ENCODE results near the gene CLDN6.
A peak's percentile ranks its signal among the peaks of the same experiment; 100 is the strongest.

Gene CLDN6

GRCh38 chr16:3062553-3062952, 44.6 kb upstream of the CLDN6 start:
- no peaks in the 10 kb centered on the region for H3K27me3 ChIP-seq (replicated peaks; ENCODE audit: control insufficient read depth, insufficient read depth, low read length)
- no peak for TF ChIP-seq CTCF (IDR thresholded peaks at IDR 0.05; ENCODE audit: insufficient read depth, low read length, poor library complexity, severe bottlenecking)
- H3K4me3 ChIP-seq (replicated peaks; ENCODE audit: low read depth, low read length) = no peak overlapping the region
- no peaks in the 10 kb centered on the region for H3K36me3 ChIP-seq (ENCODE audit: control insufficient read depth, insufficient read depth, low read length)
- DNase-seq (ENCODE audit: extremely low read depth, insufficient read length) = no peak

GRCh38 chr16:3060339-3061127, 42.5 kb upstream of the CLDN6 start:
- Histone ChIP-seq H3K36me3 (ENCODE audit: control insufficient read depth, insufficient read depth, low read length) (no peaks in the 10 kb centered on the region; the same call in 1 of the 2 replicates), H3K4me3 (replicated peaks; ENCODE audit: low read depth, low read length) (no peak overlapping the region), H3K27me3 (replicated peaks; ENCODE audit: control insufficient read depth, insufficient read depth, low read length) (no peaks in the 10 kb centered on the region)
- DNase-seq (ENCODE audit: extremely low read depth, insufficient read length) = no peak
- TF ChIP-seq CTCF (IDR thresholded peaks at IDR 0.05; ENCODE audit: insufficient read depth, low read length, poor library complexity, severe bottlenecking) = no peak

GRCh38 chr16:3059723-3060242, 41.8 kb upstream of the CLDN6 start:
- no peak for TF ChIP-seq CTCF (IDR thresholded peaks at IDR 0.05; ENCODE audit: insufficient read depth, low read length, poor library complexity, severe bottlenecking)
- Histone ChIP-seq H3K36me3 (ENCODE audit: control insufficient read depth, insufficient read depth, low read length) (no peaks in the 10 kb centered on the region; the same call in 1 of the 2 replicates), H3K27me3 (replicated peaks; ENCODE audit: control insufficient read depth, insufficient read depth, low read length) (no peaks in the 10 kb centered on the region), H3K4me3 (replicated peaks; ENCODE audit: low read depth, low read length) (peak overlapping the region; percentile 98)
- DNase-seq (ENCODE audit: extremely low read depth, insufficient read length) = no peak

DNA sequence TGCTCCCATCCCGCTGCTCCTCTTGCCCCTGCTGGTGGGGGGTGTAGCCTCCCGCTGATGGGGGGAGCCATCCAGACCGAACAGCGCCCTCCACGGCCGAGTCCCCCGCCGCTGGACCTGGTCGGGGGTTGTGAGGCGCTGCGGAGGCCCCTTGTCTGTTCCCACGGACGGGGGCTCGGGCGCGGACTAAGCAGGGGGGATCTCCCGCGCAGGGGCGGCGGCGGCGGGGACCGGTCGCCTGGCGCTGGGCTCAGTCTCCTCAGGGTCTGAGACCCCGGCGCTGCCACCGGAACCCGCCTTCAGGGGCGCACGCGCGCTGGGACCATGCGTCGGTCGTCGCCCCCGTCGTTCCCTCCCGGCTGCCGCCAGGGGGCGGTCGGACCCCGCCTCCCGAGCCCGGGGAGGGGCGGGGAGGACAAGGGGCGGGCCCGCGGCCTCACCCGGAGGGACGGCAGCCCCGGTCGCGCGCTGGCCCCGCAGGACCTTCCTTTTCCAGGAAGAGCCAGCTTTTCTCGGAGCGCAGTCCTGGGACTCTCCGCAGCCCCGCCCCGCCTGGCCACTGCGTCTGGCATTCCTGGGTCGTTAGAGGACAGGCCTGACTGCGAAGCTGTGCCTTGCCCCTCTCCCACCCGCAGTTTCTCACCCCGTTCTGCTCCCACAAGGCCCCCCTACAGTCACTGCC, 41.2 kb upstream of the CLDN6 start:
- Histone ChIP-seq H3K27me3 (replicated peaks; ENCODE audit: control insufficient read depth, insufficient read depth, low read length) (no peaks in the 10 kb centered on the region), H3K36me3 (ENCODE audit: control insufficient read depth, insufficient read depth, low read length) (no peaks in the 10 kb centered on the region; the same call in 1 of the 2 replicates), H3K4me3 (replicated peaks; ENCODE audit: low read depth, low read length) (peak overlapping the region; percentile 98)
- peak; percentile 38 for TF ChIP-seq CTCF (IDR thresholded peaks at IDR 0.05; ENCODE audit: insufficient read depth, low read length, poor library complexity, severe bottlenecking)
- DNase-seq (ENCODE audit: extremely low read depth, insufficient read length) = peak; percentile 88

- peak overlapping the region; percentile 98 for H3K4me3 ChIP-seq (replicated peaks; ENCODE audit: low read depth, low read length)
- TF ChIP-seq CTCF (IDR thresholded peaks at IDR 0.05; ENCODE audit: insufficient read depth, low read length, poor library complexity, severe bottlenecking) = peak; percentile 54
- H3K36me3 ChIP-seq (ENCODE audit: control insufficient read depth, insufficient read depth, low read length) = no peaks in the 10 kb centered on the region; the same call in 1 of the 2 replicates
- DNase-seq (ENCODE audit: extremely low read depth, insufficient read length) = peak; percentile 53
- H3K27me3 ChIP-seq (replicated peaks; ENCODE audit: control insufficient read depth, insufficient read depth, low read length) = no peaks in the 10 kb centered on the region
Observed at GRCh38 chr16:3058139-3059030, 40.4 kb upstream of the CLDN6 start.

Data from GM06990 (cell line).